ENCODE data around the gene CD226. TPM values are rescaled to one million over a fixed set of nuclear protein-coding genes. Genes with fewer than 3 reads are reported as not detected.

Gene CD226
- total and polyA plus RNA-seq, 2 of the 13 experiments (the other 11 are each of a cell fraction or from before 2014, with no cell fraction given) = 0.13 to 0.77 TPM

GRCh38 chr18:69876490-69876889, 71.2 kb downstream of the CD226 start (continued):
- TF ChIP-seq ZNF407 (CRISPR knock-in tag; IDR thresholded peaks at IDR 0.05; ENCODE audit: not compliant biosample characterization) (no peak), XBP1 (CRISPR knock-in tag; IDR thresholded peaks at IDR 0.05) (no peak), TCF7L2 (IDR thresholded peaks at IDR 0.05; ENCODE audit: low read depth, low read length) (no peak), NR2F1 (CRISPR knock-in tag; IDR thresholded peaks at IDR 0.05) (no peak)

- no peaks in the 10 kb centered on the region for H3K27me3 ChIP-seq (ENCODE audit: control insufficient read depth in 1 of 2, insufficient read depth in 2 of 2, low read length in 2 of 2)
- ChIA-PET POLR2A (no interaction called here), CTCF (ENCODE audit: low intra/inter-chr PET ratio, low total read pairs) (no interaction called here)
- WGBS (ENCODE audit: low lambda C conversion rate) = 71% methylated on average over 2 of the region's 2 CpGs
- H3K4me1 ChIP-seq (ENCODE audit: insufficient read depth, low read length) = no peaks in the 10 kb centered on the region; the same call in 1 of the 2 replicates
- intact Hi-C loops (cut with micrococcal nuclease; ENCODE audit: unreplicated experiment) = no loop called here
- no peak overlapping the region for H3K27ac ChIP-seq (ENCODE audit: extremely low read length, insufficient read depth, low read length)
- DNase-seq (ENCODE audit: low spot score) = peak; percentile 4
- H3K9me3 ChIP-seq (ENCODE audit: low read length) = no peaks in the 10 kb centered on the region
- H2AFZ ChIP-seq (ENCODE audit: low read length) = no peak overlapping the region
- H4K20me1 ChIP-seq (ENCODE audit: insufficient read depth, low read length) = no peaks in the 10 kb centered on the region
- H3K4me2 ChIP-seq (ENCODE audit: low read depth, low read length) = no peak overlapping the region
- in situ Hi-C loops (cut with HindIII; ENCODE audit: extremely low pct_ligation_motif_present, low pct_unique_long_range_greater_than_20kb) = no loop called here
- no peak overlapping the region for H3K9ac ChIP-seq (ENCODE audit: insufficient read depth, low read depth, low read length)
- FAIRE-seq = no peak
- H3K4me3 ChIP-seq (replicated peaks in 1 of 3; ENCODE audit: insufficient read depth in 1 of 3, low read depth in 2 of 3, low read length in 3 of 3) = no peak overlapping the region
- ATAC-seq = no peak
- BruUV-seq (replicated peaks) = no TSS peak
- no peaks in the 10 kb centered on the region for H3K36me3 ChIP-seq (replicated peaks in 1 of 2; ENCODE audit: control insufficient read depth in 1 of 2, insufficient read depth in 2 of 2, low read length in 2 of 2)
- H3K79me2 ChIP-seq (ENCODE audit: insufficient read depth, low read length) = no peaks in the 10 kb centered on the region
- TF ChIP-seq FOSL1 (CRISPR knock-in tag; IDR thresholded peaks at IDR 0.05; ENCODE audit: borderline replicate concordance) = no peak
- TF ChIP-seq EEA1 (CRISPR knock-in tag; IDR thresholded peaks at IDR 0.05; ENCODE audit: borderline replicate concordance) = no peak
- no peak for TF ChIP-seq PRMT3 (CRISPR knock-in tag; IDR thresholded peaks at IDR 0.05; ENCODE audit: borderline replicate concordance, low read depth)
- TF ChIP-seq KLF9 (CRISPR knock-in tag; IDR thresholded peaks at IDR 0.05; ENCODE audit: low read depth) = no peak
- no peak for TF ChIP-seq PHF20 (CRISPR knock-in tag; IDR thresholded peaks at IDR 0.05)
- 0 out of 2 replicates have a peak, but pooled peaks have one; percentile 17 for TF ChIP-seq CTCF (CRISPR knock-in tag; IDR thresholded peaks at IDR 0.05)
- no peak for TF ChIP-seq ZNF737 (CRISPR knock-in tag; IDR thresholded peaks at IDR 0.05; ENCODE audit: borderline replicate concordance)
- TF ChIP-seq TFDP1 (CRISPR knock-in tag; IDR thresholded peaks at IDR 0.05; ENCODE audit: borderline replicate concordance) = no peak
- peak; percentile 9; the same call in 1 of the 2 replicates for TF ChIP-seq STAG1 (CRISPR knock-in tag; IDR thresholded peaks at IDR 0.05)
Observed at GRCh38 chr18:69874058-69874457, 73.6 kb downstream of the CD226 start.
